HL-60 (cell line): Measurements from ENCODE around the gene AQP2.

Experiments used
- CTCF ChIP-seq: IDR thresholded peaks from one replicate; pipeline ENCODE4 v1.5.1; 2011; ENCODE audit warnings: low read length, control low read depth, inconsistent platforms; ENCODE audit not compliant: insufficient read depth
- GABPA ChIP-seq: IDR thresholded peaks from 2 replicates; pipeline ENCODE4 v1.6.1; 2012; ENCODE audit warnings: low read depth
- SPI1 ChIP-seq: IDR thresholded peaks from 2 replicates; pipeline ENCODE4 v1.6.1; 2012; ENCODE audit warnings: low read depth, mild to moderate bottlenecking, borderline replicate concordance

DNA sequence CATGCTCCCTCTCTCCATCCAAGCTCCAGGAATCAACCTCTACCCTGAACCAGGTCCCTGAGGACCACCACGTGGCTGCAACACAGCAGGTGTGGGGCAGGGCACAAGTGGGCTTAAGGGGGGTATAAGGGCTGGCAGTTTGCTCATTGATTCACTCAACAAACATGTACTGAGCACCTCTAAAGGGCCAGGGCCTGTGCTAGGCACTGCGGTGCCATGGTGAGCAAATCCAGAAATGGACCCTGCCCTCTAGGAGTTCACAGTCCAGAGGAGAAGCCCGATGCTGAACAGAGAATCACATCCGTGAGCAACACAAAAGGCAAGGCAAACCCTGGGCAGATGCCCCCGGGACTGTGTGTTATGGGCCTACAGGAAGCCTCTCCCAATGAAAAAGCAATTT lies 6.5 kb upstream of the AQP2 start:
- TF ChIP-seq CTCF (no peak), SPI1 (no peak), GABPA (no peak)
